GM04504 (cell line): ENCODE measurements around the gene ATG9B.

ENCODE experiments used
- DNase-seq: peaks from one replicate; pipeline ENCODE4 v3.0.0-alpha.2; 2012; ENCODE audit warnings: low read depth

The ATG9B gene, protein sequence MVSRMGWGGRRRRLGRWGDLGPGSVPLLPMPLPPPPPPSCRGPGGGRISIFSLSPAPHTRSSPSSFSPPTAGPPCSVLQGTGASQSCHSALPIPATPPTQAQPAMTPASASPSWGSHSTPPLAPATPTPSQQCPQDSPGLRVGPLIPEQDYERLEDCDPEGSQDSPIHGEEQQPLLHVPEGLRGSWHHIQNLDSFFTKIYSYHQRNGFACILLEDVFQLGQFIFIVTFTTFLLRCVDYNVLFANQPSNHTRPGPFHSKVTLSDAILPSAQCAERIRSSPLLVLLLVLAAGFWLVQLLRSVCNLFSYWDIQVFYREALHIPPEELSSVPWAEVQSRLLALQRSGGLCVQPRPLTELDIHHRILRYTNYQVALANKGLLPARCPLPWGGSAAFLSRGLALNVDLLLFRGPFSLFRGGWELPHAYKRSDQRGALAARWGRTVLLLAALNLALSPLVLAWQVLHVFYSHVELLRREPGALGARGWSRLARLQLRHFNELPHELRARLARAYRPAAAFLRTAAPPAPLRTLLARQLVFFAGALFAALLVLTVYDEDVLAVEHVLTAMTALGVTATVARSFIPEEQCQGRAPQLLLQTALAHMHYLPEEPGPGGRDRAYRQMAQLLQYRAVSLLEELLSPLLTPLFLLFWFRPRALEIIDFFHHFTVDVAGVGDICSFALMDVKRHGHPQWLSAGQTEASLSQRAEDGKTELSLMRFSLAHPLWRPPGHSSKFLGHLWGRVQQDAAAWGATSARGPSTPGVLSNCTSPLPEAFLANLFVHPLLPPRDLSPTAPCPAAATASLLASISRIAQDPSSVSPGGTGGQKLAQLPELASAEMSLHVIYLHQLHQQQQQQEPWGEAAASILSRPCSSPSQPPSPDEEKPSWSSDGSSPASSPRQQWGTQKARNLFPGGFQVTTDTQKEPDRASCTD

GRCh38 chr7:151024435-151025056 is at the start of gene ATG9B:
ATG9B (minus strand) TSS chr7:151024494; CDS start chr7:151024423, 71 bp downstream.
- DNase-seq, result no peak

DNA sequence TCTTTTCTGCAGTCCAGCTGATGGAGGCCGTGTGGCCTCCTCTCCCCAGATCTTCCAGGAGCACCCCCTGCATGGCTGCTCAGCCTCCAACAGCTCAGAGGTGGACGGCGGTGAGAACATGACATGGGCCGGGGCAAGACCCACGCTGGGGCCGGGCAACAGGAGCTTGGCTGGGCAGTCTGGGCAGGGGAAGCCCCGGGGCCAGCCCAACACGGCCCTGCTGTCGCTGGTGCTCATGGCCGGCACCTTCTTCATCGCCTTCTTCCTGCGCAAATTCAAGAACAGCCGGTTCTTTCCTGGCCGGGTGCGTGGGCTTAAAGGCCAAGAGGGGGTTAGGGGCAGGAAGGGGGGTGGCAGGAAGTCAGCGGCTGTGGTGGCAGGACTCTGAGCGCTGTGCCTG is 49.7 kb upstream of the ATG9B start:
- no peak for DNase-seq

DNA sequence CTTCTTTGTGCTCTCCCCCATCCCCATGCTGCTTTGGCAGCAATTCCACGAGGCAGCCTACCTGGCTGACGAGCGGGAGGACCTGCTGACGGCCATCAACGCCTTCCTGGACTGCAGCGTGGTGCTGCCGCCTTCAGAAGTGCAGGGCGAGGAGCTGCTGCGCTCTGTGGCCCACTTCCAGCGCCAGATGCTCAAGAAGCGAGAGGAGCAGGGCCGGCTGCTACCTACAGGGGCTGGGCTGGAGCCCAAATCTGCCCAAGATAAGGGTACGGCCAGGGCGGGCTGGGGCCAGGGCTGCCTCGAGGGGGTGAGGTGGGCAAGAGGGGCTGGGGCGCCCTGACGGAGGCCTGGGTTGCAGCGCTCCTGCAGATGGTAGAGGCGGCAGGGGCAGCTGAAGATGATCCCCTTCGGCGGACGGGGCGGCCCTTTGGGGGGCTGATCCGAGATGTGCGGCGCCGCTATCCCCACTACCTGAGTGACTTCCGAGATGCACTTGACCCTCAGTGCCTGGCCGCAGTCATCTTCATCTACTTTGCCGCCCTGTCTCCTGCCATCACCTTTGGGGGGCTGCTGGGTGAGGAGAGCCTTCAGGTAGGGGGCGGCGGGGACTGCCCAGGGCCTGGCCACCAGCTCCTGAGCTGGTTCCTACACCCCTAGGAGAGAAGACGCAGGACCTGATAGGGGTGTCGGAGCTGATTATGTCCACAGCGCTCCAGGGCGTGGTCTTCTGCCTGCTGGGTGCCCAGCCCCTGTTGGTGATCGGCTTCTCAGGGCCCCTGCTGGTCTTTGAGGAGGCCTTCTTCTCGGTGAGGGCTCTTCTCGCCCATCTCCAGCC is 47.0 kb upstream of the ATG9B start:
- no peak for DNase-seq

DNA sequence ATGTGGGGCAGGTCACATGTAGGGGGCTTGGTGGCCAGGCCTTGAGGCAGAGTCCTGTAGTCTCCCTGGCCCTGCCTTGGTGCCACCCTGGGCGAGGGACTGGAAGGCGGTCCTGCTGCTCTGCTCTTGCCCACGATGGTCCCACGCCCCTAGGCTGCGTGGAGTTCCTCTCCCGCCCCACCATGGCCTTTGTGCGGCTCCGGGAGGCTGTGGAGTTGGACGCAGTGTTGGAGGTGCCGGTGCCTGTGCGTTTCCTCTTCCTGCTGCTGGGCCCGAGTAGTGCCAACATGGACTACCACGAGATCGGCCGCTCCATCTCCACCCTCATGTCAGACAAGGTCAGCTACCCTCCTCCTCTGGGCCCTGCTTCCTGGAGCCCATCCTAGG is 46.3 kb upstream of the ATG9B start:
- DNase-seq, result no peak

- no peak for DNase-seq
Observed at GRCh38 chr7:151069841-151070573, 45.7 kb upstream of the ATG9B start.

- no peak for DNase-seq
Observed at GRCh38 chr7:151068069-151068773, 43.9 kb upstream of the ATG9B start.

DNA sequence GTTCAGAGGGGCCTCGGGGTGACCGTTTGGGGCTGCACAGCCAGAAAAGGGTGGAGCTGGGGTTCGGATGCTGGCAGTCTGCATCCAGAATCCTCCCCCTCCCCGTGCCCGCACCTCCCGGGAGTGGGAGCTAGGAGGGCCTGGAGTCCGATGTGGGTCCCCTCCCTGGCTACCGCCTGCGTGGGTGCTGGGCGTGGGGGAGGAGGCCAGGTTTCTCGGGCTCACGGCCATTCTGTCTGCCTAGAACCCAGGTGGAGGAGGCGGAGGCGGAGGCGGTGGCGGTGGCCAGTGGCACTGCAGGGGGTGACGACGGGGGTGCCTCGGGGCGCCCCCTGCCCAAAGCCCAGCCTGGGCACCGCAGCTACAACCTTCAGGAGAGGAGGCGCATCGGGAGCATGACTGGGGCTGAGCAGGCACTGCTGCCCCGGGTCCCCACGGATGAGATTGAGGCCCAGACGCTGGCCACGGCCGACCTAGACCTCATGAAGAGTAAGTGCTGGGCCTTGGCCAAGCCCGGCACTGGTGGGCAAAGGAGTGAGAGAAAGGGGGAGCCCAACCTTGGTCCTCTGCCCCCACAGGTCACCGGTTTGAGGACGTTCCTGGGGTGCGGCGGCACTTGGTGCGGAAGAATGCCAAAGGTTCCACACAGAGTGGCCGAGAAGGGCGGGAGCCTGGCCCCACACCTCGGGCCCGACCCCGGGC is 42.1 kb upstream of the ATG9B start:
- DNase-seq, result no peak

- no peak for DNase-seq
Observed at GRCh38 chr7:151065516-151065915, 41.2 kb upstream of the ATG9B start.

DNA sequence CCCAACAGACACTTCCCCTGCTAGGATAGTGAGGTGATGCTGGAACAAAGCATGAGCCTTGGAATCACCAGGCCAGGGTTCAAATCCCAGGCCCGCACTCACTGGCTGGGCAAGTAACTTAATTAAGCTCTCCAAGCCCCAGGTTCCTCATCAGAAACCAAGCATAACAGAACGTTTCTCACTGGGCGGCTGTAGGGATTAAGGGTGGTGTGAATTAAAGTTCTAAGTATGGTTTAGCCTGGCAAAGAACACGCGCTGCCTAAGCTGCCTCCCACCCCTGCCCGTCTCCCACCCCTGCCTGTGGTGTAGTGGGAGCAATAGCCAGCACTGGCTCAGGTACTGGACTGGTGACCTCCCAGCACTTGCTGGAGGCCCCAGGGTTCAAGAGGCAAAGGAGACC is 40.7 kb upstream of the ATG9B start:
- DNase-seq, result no peak

- no peak for DNase-seq
Observed at GRCh38 chr7:151064454-151064853, 40.2 kb upstream of the ATG9B start.

- DNase-seq, result no peak
Observed at GRCh38 chr7:151063212-151063561, 38.9 kb upstream of the ATG9B start.

DNA sequence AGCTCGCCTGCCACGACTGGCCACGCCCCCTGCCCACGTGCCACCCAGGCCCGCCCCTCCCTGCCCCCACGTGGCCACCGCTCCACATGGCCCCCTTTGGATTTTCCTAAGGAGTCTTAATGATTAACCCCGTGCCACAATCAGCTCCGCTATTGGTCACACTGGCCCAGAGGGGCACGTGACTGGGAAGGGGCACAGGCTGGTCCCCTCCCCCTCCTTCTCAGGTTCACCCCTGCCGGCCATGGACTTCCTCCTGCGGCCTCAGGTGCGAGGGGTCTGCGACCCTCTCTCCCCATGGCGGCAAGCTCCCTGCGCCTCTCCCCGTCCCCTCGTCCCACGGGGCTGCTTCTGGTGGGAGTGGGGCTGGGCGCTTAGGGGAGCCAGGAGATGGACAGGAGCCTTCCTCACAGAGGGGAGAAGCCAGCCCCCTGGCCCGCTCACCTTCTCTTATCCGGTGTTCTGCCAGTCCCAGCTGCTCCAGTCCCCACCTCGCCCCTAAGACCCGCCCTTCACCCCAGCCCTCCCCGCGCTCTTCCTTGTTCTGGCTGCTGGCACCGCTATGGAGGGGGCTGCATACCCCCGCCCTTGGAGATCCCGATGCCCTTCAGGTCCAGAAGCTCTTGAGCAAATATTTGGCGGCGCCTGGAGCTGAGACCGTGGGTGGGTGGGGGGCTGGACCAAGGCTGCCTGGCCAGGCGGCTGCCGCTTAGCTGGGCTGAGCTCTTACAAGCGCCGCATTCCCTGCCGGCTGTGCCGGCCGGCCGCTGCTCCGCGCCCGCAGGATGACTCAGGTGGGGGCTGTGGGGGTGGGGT is 38.3 kb upstream of the ATG9B start:
- no peak for DNase-seq

GRCh38 chr7:151062111-151062398 is 37.8 kb upstream of the ATG9B start:
- no peak for DNase-seq

- no peak for DNase-seq
Observed at GRCh38 chr7:151061213-151062110, 37.2 kb upstream of the ATG9B start.

- DNase-seq, result no peak
Observed at GRCh38 chr7:151060416-151061212, 36.3 kb upstream of the ATG9B start.

DNA sequence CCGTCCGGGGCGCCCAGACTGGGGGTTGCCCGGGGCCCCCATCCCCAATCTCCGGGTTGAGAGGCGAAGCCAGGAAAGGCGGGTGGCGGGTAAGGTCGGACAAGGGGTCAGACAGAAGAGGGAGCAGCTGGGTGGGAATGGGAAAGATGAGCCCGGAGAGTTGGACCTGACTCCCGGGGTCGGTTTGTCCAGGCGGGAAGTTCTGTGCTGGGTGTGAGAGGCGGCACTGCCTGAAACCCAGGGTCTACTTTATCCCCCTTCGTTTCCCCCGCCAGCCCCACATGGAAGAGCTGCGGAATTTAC is 35.8 kb upstream of the ATG9B start:
- no peak for DNase-seq

GRCh38 chr7:151059367-151060112 is 35.2 kb upstream of the ATG9B start, which contains the start of gene SLC4A2:
SLC4A2 (plus strand) TSS chr7:151059589; CDS start chr7:151061988, 2,399 bp downstream.
- DNase-seq, result no peak
